Body of pancreas (tissue), 4 donors: ENCODE data around the gene GNAT1.

Experiments
- POLR2A ChIP-seq, 3 donors: fragments of 450-650 bp; IDR thresholded peaks; one replicate each; pipeline ENCODE4 v1.6.1; 2016; ENCODE audit warnings: antibody characterized with exemption in 3 of 3, mild to moderate bottlenecking in 2 of 3
- TF ChIP-seq, protein P1 (sequence below), 7 experiments: fragments of 450-650 bp in 4 of 7; fragments of 200-600 bp in 3 of 7; sonication (generic) in 3 of 7; IDR thresholded peaks; one replicate each; pipeline ENCODE4 v1.5.1; 2016 to 2019; ENCODE audit warnings: antibody characterized with exemption in 7 of 7

DNA sequence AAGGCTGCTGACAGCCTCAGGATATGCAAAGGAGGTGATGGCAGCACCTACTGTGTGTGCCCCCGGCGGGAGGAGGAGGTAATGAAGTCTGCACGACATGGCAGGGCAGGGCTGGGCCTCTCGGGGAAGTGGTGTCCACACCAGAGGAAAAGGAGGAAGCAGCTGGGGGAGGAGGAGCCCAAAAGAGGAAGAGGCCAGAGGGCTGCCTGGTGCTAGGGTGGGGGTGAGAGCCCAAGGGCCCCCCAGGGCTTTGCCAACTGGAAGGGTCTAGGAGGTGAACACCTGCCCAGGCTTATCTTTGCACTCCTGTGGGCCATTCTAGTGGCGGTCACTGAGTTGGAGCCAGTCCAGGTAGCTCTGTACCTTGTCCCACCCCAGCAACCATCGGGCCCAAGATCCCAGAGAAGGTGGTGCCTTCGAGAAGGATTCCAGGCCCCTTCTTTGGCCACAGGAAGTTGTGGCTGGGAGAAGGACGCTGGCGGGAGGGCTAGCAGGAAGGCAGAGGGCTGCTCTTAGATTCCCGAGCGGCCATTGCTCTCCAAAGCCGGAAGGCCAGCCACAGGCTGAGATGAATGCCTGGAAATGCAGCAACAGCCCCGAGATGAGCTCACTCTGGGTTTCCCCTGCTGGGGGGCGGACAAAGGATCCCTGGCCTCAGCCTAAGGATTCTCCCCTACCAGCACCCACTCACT, 51.6 kb downstream of the GNAT1 start:
- TF ChIP-seq, protein P1, sequence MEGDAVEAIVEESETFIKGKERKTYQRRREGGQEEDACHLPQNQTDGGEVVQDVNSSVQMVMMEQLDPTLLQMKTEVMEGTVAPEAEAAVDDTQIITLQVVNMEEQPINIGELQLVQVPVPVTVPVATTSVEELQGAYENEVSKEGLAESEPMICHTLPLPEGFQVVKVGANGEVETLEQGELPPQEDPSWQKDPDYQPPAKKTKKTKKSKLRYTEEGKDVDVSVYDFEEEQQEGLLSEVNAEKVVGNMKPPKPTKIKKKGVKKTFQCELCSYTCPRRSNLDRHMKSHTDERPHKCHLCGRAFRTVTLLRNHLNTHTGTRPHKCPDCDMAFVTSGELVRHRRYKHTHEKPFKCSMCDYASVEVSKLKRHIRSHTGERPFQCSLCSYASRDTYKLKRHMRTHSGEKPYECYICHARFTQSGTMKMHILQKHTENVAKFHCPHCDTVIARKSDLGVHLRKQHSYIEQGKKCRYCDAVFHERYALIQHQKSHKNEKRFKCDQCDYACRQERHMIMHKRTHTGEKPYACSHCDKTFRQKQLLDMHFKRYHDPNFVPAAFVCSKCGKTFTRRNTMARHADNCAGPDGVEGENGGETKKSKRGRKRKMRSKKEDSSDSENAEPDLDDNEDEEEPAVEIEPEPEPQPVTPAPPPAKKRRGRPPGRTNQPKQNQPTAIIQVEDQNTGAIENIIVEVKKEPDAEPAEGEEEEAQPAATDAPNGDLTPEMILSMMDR (IDR thresholded peaks at IDR 0.05) = peak in 1 of 7 experiments; percentile 9
- no peak for TF ChIP-seq POLR2A (IDR thresholded peaks at IDR 0.05)
